HG03025 (cell line): ENCODE data around the gene TMEM176A.
"Not testable (repeated sequence)": the region's sequence is repeated elsewhere in the genome, so short reads cannot be mapped to it uniquely, and the experiment has no call there.

Experiments
- ATAC-seq: cut with Tn5 transposase; IDR thresholded peaks from one replicate; pipeline ENCODE4 v1.9.1; 2021; ENCODE audit warnings: mild to moderate bottlenecking, moderate library complexity; ENCODE audit not compliant: unreplicated experiment, low FRiP score

TMEM176A gene

GRCh38 chr7:150807616-150808438 lies 7.3 kb downstream of the TMEM176A start:
- not testable (repeated sequence) for ATAC-seq

GRCh38 chr7:150814328-150815001 lies 13.9 kb downstream of the TMEM176A start:
- no peak for ATAC-seq

GRCh38 chr7:150818971-150819370 lies 18.4 kb downstream of the TMEM176A start:
- ATAC-seq = no peak

GRCh38 chr7:150820148-150820547 lies 19.6 kb downstream of the TMEM176A start:
- ATAC-seq = no peak

- ATAC-seq = no peak
Measured at GRCh38 chr7:150820578-150821198, 20.1 kb downstream of the TMEM176A start.

GRCh38 chr7:150823043-150823442 lies 22.5 kb downstream of the TMEM176A start:
- no peak for ATAC-seq

- ATAC-seq = no peak
Measured at GRCh38 chr7:150823484-150824126, 23.0 kb downstream of the TMEM176A start.

- no peak for ATAC-seq
Measured at GRCh38 chr7:150824379-150825177, 24.0 kb downstream of the TMEM176A start.

GRCh38 chr7:150826061-150826849 lies 25.7 kb downstream of the TMEM176A start:
- no peak for ATAC-seq

- no peak for ATAC-seq
Measured at GRCh38 chr7:150828384-150828783, 27.8 kb downstream of the TMEM176A start.

GRCh38 chr7:150829426-150829825 lies 28.9 kb downstream of the TMEM176A start:
- ATAC-seq = no peak

GRCh38 chr7:150830937-150831336 lies 30.4 kb downstream of the TMEM176A start:
- no peak for ATAC-seq

- no peak for ATAC-seq
Measured at GRCh38 chr7:150831851-150832250, 31.3 kb downstream of the TMEM176A start.

- no peak for ATAC-seq
Measured at GRCh38 chr7:150835019-150835418, 34.5 kb downstream of the TMEM176A start.

GRCh38 chr7:150835702-150836280 lies 35.2 kb downstream of the TMEM176A start:
- ATAC-seq = no peak

GRCh38 chr7:150838965-150839650 lies 38.5 kb downstream of the TMEM176A start:
- no peak for ATAC-seq

GRCh38 chr7:150842018-150842417 lies 41.4 kb downstream of the TMEM176A start:
- no peak for ATAC-seq

- no peak for ATAC-seq
Measured at GRCh38 chr7:150842716-150843115, 42.1 kb downstream of the TMEM176A start.
